HCT116 (cell line): Measurements from ENCODE around the gene GRB7. TPM values are rescaled to one million over a fixed set of nuclear protein-coding genes. Genes with fewer than 3 reads are reported as not detected.

Experiments used
- ATAC-seq: fragments of 200-7000 bp; cut with Tn5 transposase; 2 replicates; pipeline ENCODE4 v1.9.1; 2020; ENCODE audit warnings: mild to moderate bottlenecking, moderate library complexity
- BruUV-seq: library from RNA; stranded (reverse); fragments of 400-500 nt; replicated peaks from 2 replicates; lab custom pipeline; 2021; lab: Mats Ljungman, UMichigan
- CTCF ChIA-PET: fragments of 300-600 bp; sonication (Branson Sonifier 250); formaldehyde crosslinking; loops from one replicate; lab custom pipeline; 2021; ENCODE audit warnings: antibody characterized with exemption; lab: Charles Lee
- POLR2A ChIA-PET: fragments of 300-600, 350-600 bp; sonication (Branson Sonifier 250); formaldehyde crosslinking; loops from one replicate; lab custom pipeline; 2021; ENCODE audit warnings: antibody characterized with exemption; lab: Charles Lee
- RAD21 ChIA-PET, 2 experiments: fragments of 300-600 bp; sonication (Branson Sonifier 250); formaldehyde crosslinking; loops; one replicate each; lab custom pipeline; 2023; ENCODE audit warnings: low total read pairs in 2 of 2; ENCODE audit not compliant: uncharacterized antibody in 2 of 2, unreplicated experiment in 2 of 2, low non-redundant PET in 1 of 2; lab: Charles Lee
- DNase-seq: peaks from one replicate; pipeline ENCODE4 v3.0.0-alpha.2; 2010; ENCODE audit warnings: low read depth, low spot score
- H2AFZ ChIP-seq: fragments of 200-600 bp; shearing (Covaris generic), sonication (generic); 2 replicates; pipeline ENCODE4 v1.6.1; 2017; ENCODE audit warnings: low read depth, mixed run types, mixed read lengths, antibody characterized with exemption, low read length; ENCODE audit not compliant: poor library complexity, severe bottlenecking
- H3K27ac ChIP-seq: 2 replicates; pipeline ENCODE4 v1.5.1; 2012; ENCODE audit warnings: low read depth, low read length
- H3K27me3 ChIP-seq: fragments of 200-600 bp; sonication (generic); 2 replicates; pipeline ENCODE4 v1.6.1; 2016; ENCODE audit warnings: mixed run types, low read length, mixed read lengths; ENCODE audit not compliant: insufficient read depth
- H3K36me3 ChIP-seq, 2 experiments: fragments of 200-500 bp in 1 of 2; fragments of 200-600 bp in 1 of 2; sonication (Bioruptor generic) in 1 of 2; sonication (generic) in 1 of 2; 2 replicates each; pipeline versions ENCODE4 v1.5.1 to v1.6.1; 2014 to 2016; ENCODE audit warnings: low read length in 2 of 2, inconsistent platforms in 1 of 2, mixed read lengths in 1 of 2, mixed run types in 1 of 2; ENCODE audit not compliant: insufficient read depth in 2 of 2, control insufficient read depth in 1 of 2
- H3K4me1 ChIP-seq, 2 experiments: fragments of 200-600 bp in 1 of 2; sonication (generic) in 1 of 2; 2 replicates each; pipeline versions ENCODE4 v1.5.1 to v1.6.1; 2012 to 2017; ENCODE audit warnings: low read length in 2 of 2, inconsistent platforms in 1 of 2, mild to moderate bottlenecking in 1 of 2, mixed read lengths in 1 of 2, mixed run types in 1 of 2, moderate library complexity in 1 of 2; ENCODE audit not compliant: insufficient read depth in 2 of 2, control insufficient read depth in 1 of 2
- H3K4me2 ChIP-seq: fragments of 200-600 bp; sonication (generic); 2 replicates; pipeline ENCODE4 v1.6.1; 2017; ENCODE audit warnings: mixed run types, low read length, mixed read lengths
- H3K4me3 ChIP-seq, 2 experiments: fragments of 200-600 bp in 1 of 2; sonication (generic) in 1 of 2; replicated peaks in 1 of 2; 2 replicates each; pipeline ENCODE4 v1.5.1; 2011 to 2016; ENCODE audit warnings: low read length in 2 of 2, control low read depth in 1 of 2, low read depth in 1 of 2, mild to moderate bottlenecking in 1 of 2, mixed read lengths in 1 of 2, mixed run types in 1 of 2
- H3K79me2 ChIP-seq: fragments of 200-600 bp; sonication (generic); 2 replicates; pipeline ENCODE4 v1.6.1; 2017; ENCODE audit warnings: mild to moderate bottlenecking, mixed run types, low read length, moderate library complexity, mixed read lengths; ENCODE audit not compliant: insufficient read depth
- H3K9ac ChIP-seq: fragments of 200-600 bp; sonication (generic); 2 replicates; pipeline ENCODE4 v1.6.1; 2016; ENCODE audit warnings: low read length, mixed read lengths
- H3K9me2 ChIP-seq: fragments of 200-600 bp; sonication (generic), shearing (Covaris generic); 2 replicates; pipeline ENCODE4 v1.6.1; 2017; ENCODE audit warnings: mixed run types, mild to moderate bottlenecking, moderate library complexity; ENCODE audit not compliant: insufficient read depth
- H3K9me3 ChIP-seq, 2 experiments: fragments of 200-500 bp in 1 of 2; fragments of 200-600 bp in 1 of 2; sonication (Bioruptor generic) in 1 of 2; sonication (generic) in 1 of 2; 2 replicates each; pipeline ENCODE4 v1.6.1; 2014 to 2017; ENCODE audit warnings: low read length in 2 of 2, mixed read lengths in 2 of 2, inconsistent platforms in 1 of 2, low read depth in 1 of 2, mild to moderate bottlenecking in 1 of 2, mixed run types in 1 of 2, moderate library complexity in 1 of 2; ENCODE audit not compliant: control insufficient read depth in 1 of 2, insufficient read depth in 1 of 2
- H4K20me1 ChIP-seq: fragments of 200-600 bp; sonication (generic), shearing (Covaris generic); 2 replicates; pipeline ENCODE4 v1.6.1; 2017; ENCODE audit warnings: mixed run types, mild to moderate bottlenecking, moderate library complexity; ENCODE audit not compliant: insufficient read depth
- CEBPB ChIP-seq: IDR thresholded peaks from 2 replicates; pipeline ENCODE4 v1.6.1; 2012; ENCODE audit warnings: low read depth
- EGR1 ChIP-seq: IDR thresholded peaks from 2 replicates; pipeline ENCODE4 v1.6.1; 2012; ENCODE audit warnings: low read depth
- ELF1 ChIP-seq: IDR thresholded peaks from 2 replicates; pipeline ENCODE4 v1.6.1; 2012; ENCODE audit warnings: low read depth, borderline replicate concordance
- EZH2 ChIP-seq: fragments of 200-600 bp; sonication (generic); IDR thresholded peaks from 2 replicates; pipeline ENCODE4 v1.6.1; 2017; ENCODE audit warnings: antibody characterized with exemption, mixed run types
- EZH2phosphoT487 ChIP-seq: fragments of 200-600 bp; IDR thresholded peaks from 2 replicates; pipeline ENCODE4 v1.6.1; 2018; ENCODE audit warnings: antibody characterized with exemption, borderline replicate concordance
- FOSL1 ChIP-seq: IDR thresholded peaks from 2 replicates; pipeline ENCODE4 v1.6.1; 2012; ENCODE audit warnings: low read depth
- JUND ChIP-seq: IDR thresholded peaks from 2 replicates; pipeline ENCODE4 v1.6.1; 2012
- ZFX ChIP-seq: fragments of 450-650 bp; IDR thresholded peaks from 2 replicates; pipeline ENCODE4 v1.6.1; 2017
- ZNF274 ChIP-seq: fragments of 200-500 bp; sonication (Bioruptor generic); IDR thresholded peaks from 2 replicates; pipeline ENCODE4 v1.6.1; 2014; ENCODE audit warnings: mild to moderate bottlenecking, low read depth, low read length, inconsistent platforms
- intact Hi-C: fragments of 100-400 bp; cut with micrococcal nuclease; formaldehyde crosslinking; loops from 2 replicates; pipeline ENCODE4 v1.10.0; 2022
- total RNA-seq: library from RNA; stranded (reverse); gene quantifications from one replicate; pipeline ENCODE4 v1.2.1, GENCODE V29; 2021; ENCODE audit not compliant: unreplicated experiment
- TF ChIP-seq, protein P1 (sequence below), 3 experiments: fragments of 200-600 bp in 1 of 3; sonication (generic) in 1 of 3; IDR thresholded peaks in 2 of 3; conservative IDR thresholded peaks in 1 of 3; 2 replicates each; pipeline ENCODE4 v1.5.1; 2012 to 2017; ENCODE audit warnings: low read depth in 2 of 3, low read length in 2 of 3, antibody characterized with exemption in 1 of 3, borderline replicate concordance in 1 of 3, control low read depth in 1 of 3, mild to moderate bottlenecking in 1 of 3, mixed read lengths in 1 of 3, mixed run types in 1 of 3, moderate library complexity in 1 of 3; ENCODE audit not compliant: insufficient read depth in 1 of 3
- TF ChIP-seq, protein P2 (sequence below): IDR thresholded peaks from 2 replicates; pipeline ENCODE4 v1.6.1; 2012

Gene GRB7
- total RNA-seq, 1 experiment from 2014 or later, result 51.9 TPM

DNA sequence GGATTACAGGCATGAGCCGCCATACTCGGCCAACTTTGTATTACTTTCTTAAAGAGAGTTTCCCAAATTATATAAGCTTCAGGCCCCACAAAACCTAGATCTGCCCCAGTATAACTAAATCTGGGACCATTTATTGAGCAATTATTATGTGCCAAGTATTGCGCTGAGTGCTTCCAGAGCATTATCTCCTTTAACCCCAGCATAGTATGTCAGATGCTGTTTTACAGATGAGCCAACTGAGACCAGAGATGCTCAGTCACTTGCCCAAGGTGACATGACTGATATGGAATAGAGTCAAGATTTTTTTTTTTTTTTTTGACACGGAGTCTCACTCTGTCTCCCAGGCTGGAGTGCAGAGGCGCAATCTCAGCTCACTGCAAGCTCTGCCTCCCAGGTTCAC, 39.8 kb upstream of the GRB7 start:
- RAD21 ChIA-PET, result no interaction called here
- Histone ChIP-seq H3K9ac (no peak overlapping the region), H3K4me3 (no peak overlapping the region), H4K20me1 (no peaks in the 10 kb centered on the region), H3K9me2 (no peaks in the 10 kb centered on the region), H3K27me3 (no peaks in the 10 kb centered on the region), H3K9me3 (no peaks in the 10 kb centered on the region), H3K79me2 (peaks cover 30% of the 10 kb centered on the region), H3K36me3 (no peaks in the 10 kb centered on the region), H2AFZ (no peak overlapping the region), H3K27ac (no peak overlapping the region), H3K4me1 (peaks cover 15 to 32% of the 10 kb centered on the region in 2 experiments; a peak in 3 of 4 replicates), H3K4me2 (no peak overlapping the region)
- POLR2A ChIA-PET, result interaction anchor here (2.7 kb wide), 1 partner anchor 11 kb away, joined by 7 read pairs; the partner anchor contains the start of gene PGAP3
- no TSS peak for BruUV-seq
- ATAC-seq (no peak), DNase-seq (no peak)
- no peak for TF ChIP-seq EZH2phosphoT487
- TF ChIP-seq, protein P1, sequence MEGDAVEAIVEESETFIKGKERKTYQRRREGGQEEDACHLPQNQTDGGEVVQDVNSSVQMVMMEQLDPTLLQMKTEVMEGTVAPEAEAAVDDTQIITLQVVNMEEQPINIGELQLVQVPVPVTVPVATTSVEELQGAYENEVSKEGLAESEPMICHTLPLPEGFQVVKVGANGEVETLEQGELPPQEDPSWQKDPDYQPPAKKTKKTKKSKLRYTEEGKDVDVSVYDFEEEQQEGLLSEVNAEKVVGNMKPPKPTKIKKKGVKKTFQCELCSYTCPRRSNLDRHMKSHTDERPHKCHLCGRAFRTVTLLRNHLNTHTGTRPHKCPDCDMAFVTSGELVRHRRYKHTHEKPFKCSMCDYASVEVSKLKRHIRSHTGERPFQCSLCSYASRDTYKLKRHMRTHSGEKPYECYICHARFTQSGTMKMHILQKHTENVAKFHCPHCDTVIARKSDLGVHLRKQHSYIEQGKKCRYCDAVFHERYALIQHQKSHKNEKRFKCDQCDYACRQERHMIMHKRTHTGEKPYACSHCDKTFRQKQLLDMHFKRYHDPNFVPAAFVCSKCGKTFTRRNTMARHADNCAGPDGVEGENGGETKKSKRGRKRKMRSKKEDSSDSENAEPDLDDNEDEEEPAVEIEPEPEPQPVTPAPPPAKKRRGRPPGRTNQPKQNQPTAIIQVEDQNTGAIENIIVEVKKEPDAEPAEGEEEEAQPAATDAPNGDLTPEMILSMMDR (IDR thresholded peaks at IDR 0.05 in 2 of 3, conservative IDR thresholded peaks at IDR 0.05 in 1 of 3; ENCODE audit: borderline replicate concordance in 1 of 3, insufficient read depth in 1 of 3, low read depth in 2 of 3, low read length in 2 of 3), result no peak
- TF ChIP-seq EZH2, result no peak
- no peak for TF ChIP-seq ZNF274
- TF ChIP-seq, protein P2, sequence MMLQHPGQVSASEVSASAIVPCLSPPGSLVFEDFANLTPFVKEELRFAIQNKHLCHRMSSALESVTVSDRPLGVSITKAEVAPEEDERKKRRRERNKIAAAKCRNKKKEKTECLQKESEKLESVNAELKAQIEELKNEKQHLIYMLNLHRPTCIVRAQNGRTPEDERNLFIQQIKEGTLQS, result no peak
- TF ChIP-seq CEBPB, result no peak
- TF ChIP-seq ZFX, result no peak
- TF ChIP-seq FOSL1, result no peak
- no peak for TF ChIP-seq EGR1
- TF ChIP-seq ELF1, result no peak
- TF ChIP-seq JUND, result no peak
- CTCF ChIA-PET, result no interaction called here
- intact Hi-C loops, result no loop called here
